SK-N-MC (cell line): ENCODE results near the gene XAGE1B.
"Not testable (repeated sequence)": the region's sequence is repeated elsewhere in the genome, so short reads cannot be mapped to it uniquely, and the experiment has no call there.

Experiments
- DNase-seq: peaks from one replicate; pipeline ENCODE4 v3.0.0-alpha.2; 2011; ENCODE audit warnings: low read depth, low spot score
- H3K27ac ChIP-seq: fragments of 200-600 bp; sonication (generic); 2 replicates; pipeline ENCODE4 v1.5.1; 2016; ENCODE audit warnings: mixed run types
- H3K36me3 ChIP-seq: fragments of 200-600 bp; sonication (generic); 2 replicates; pipeline ENCODE4 v1.6.1; 2017; ENCODE audit warnings: antibody characterized with exemption, low read length, mixed read lengths; ENCODE audit not compliant: insufficient read depth
- H3K4me3 ChIP-seq: fragments of 200-600 bp; sonication (generic); 2 replicates; pipeline ENCODE4 v1.5.1; 2016
- H3K9ac ChIP-seq: fragments of 200-600 bp; sonication (generic); 2 replicates; pipeline ENCODE4 v1.8.0; 2017; ENCODE audit warnings: mixed run types, mixed read lengths; ENCODE audit not compliant: insufficient read length
- H3K9me3 ChIP-seq: fragments of 200-600 bp; sonication (generic); 2 replicates; pipeline ENCODE4 v1.6.1; 2017; ENCODE audit warnings: low read depth, mild to moderate bottlenecking, antibody characterized with exemption, low read length, moderate library complexity, mixed read lengths
- EZH2 ChIP-seq: fragments of 200-600 bp; sonication (generic); IDR thresholded peaks from one replicate; pipeline ENCODE4 v1.6.1; 2017; ENCODE audit warnings: antibody characterized with exemption
- FOXP2 ChIP-seq: optimal IDR thresholded peaks from 2 replicates; pipeline ENCODE3; 2011; ENCODE audit warnings: mild to moderate bottlenecking, moderate library complexity; ENCODE audit not compliant: insufficient read depth; ENCODE audit errors: extremely low read length, control extremely low read depth
- POLR2AphosphoS5 ChIP-seq: IDR thresholded peaks from 2 replicates; pipeline ENCODE4 v1.6.1; 2012; ENCODE audit warnings: mild to moderate bottlenecking, low read depth, low read length, borderline replicate concordance

Gene XAGE1B

GRCh38 chrX:52509916-52510315, 6.9 kb downstream of the XAGE1B start:
- no peak for DNase-seq
- TF ChIP-seq POLR2AphosphoS5 (peak; percentile 40), EZH2 (no peak)
- H3K36me3 ChIP-seq: peaks cover 19% of the 10 kb centered on the region
- H3K4me3 ChIP-seq: no peak overlapping the region
- H3K9me3 ChIP-seq: no peaks in the 10 kb centered on the region
- H3K27ac ChIP-seq: peak overlapping the region; percentile 72
- H3K9ac ChIP-seq: no peak overlapping the region

- Histone ChIP-seq H3K36me3 (peaks cover 20% of the 10 kb centered on the region), H3K9me3 (no peaks in the 10 kb centered on the region), H3K4me3 (no peak overlapping the region), H3K9ac (no peak overlapping the region), H3K27ac (no peak overlapping the region)
- no peak for TF ChIP-seq EZH2
- no peak for TF ChIP-seq POLR2AphosphoS5
- TF ChIP-seq FOXP2: no peak
- no peak for DNase-seq
These were observed 9.5 kb downstream of the XAGE1B start for GRCh38 chrX:52507331-52507730.

GRCh38 chrX:52504551-52504950, 12.3 kb downstream of the XAGE1B start:
- no peak for DNase-seq
- Histone ChIP-seq H3K9me3 (no peaks in the 10 kb centered on the region), H3K36me3 (peaks cover 12% of the 10 kb centered on the region), H3K4me3 (no peak overlapping the region), H3K27ac (no peak overlapping the region), H3K9ac (no peak overlapping the region)
- TF ChIP-seq POLR2AphosphoS5: no peak
- TF ChIP-seq EZH2: no peak
- TF ChIP-seq FOXP2: no peak

GRCh38 chrX:52501362-52501761, 15.5 kb downstream of the XAGE1B start:
- not testable (repeated sequence) for H3K4me3 ChIP-seq, H3K9ac ChIP-seq, H3K36me3 ChIP-seq, DNase-seq, H3K27ac ChIP-seq, H3K9me3 ChIP-seq

- not testable (repeated sequence) for H3K36me3 ChIP-seq, DNase-seq, H3K9me3 ChIP-seq, H3K27ac ChIP-seq, H3K9ac ChIP-seq, H3K4me3 ChIP-seq
These were observed 20.5 kb downstream of the XAGE1B start for GRCh38 chrX:52496419-52496772.

GRCh38 chrX:52495545-52496418, 21.1 kb downstream of the XAGE1B start, which contains the start of gene XAGE1A:
TSS of gene XAGE1A (plus strand) at chrX:52495808. CDS start at chrX:52497362, 1,554 bp downstream.
- not testable (repeated sequence) for DNase-seq, H3K36me3 ChIP-seq, H3K9ac ChIP-seq, H3K4me3 ChIP-seq, H3K9me3 ChIP-seq, H3K27ac ChIP-seq

GRCh38 chrX:52471301-52471700, 45.6 kb downstream of the XAGE1B start:
- H3K36me3 ChIP-seq, H3K4me3 ChIP-seq, H3K9me3 ChIP-seq, H3K9ac ChIP-seq, DNase-seq, H3K27ac ChIP-seq: not testable (repeated sequence)
